ENCODE data around the gene GPC6. TPM values are rescaled to one million over a fixed set of nuclear protein-coding genes. Genes with fewer than 3 reads are reported as not detected.

GPC6 gene
- total and polyA plus RNA-seq, 9 of the 15 experiments (the other 6 are each of a cell fraction or from before 2014, with no cell fraction given) = under 0.01 to 0.20 (median 0.01) TPM; not detected in 4

- TF ChIP-seq ELK3 (CRISPR knock-in tag; IDR thresholded peaks at IDR 0.05) = no peak
Measured at GRCh38 chr13:93406136-93406535, 179.5 kb downstream of the GPC6 start (continued).

GRCh38 chr13:93407551-93407950 is 180.9 kb downstream of the GPC6 start:
- no peaks in the 10 kb centered on the region for H4K20me1 ChIP-seq (replicated peaks; ENCODE audit: control insufficient read depth, insufficient read depth, low read length)
- DNase-seq (ENCODE audit: extremely low read depth in 1 of 4, low spot score in 3 of 4) = no peak
- POLR2A ChIA-PET = no interaction called here
- no peaks in the 10 kb centered on the region for H3K27me3 ChIP-seq (ENCODE audit: control insufficient read depth in 2 of 2, insufficient read depth in 2 of 2, low read length in 2 of 2)
- H3K4me3 ChIP-seq = no peak overlapping the region
- H3K27ac ChIP-seq (ENCODE audit: extremely low read depth, low read depth, low read length) = no peak overlapping the region
- H3K4me1 ChIP-seq (replicated peaks in 1 of 2; ENCODE audit: control insufficient read depth in 2 of 2, insufficient read depth in 2 of 2, low read length in 2 of 2) = no peaks in the 10 kb centered on the region
- in situ Hi-C loops (cut with MboI) = loop anchor here (25.0 kb wide), 1 partner anchor 670 kb away; no protein-coding TSS in a partner anchor
- no peaks in the 10 kb centered on the region for H3K9me3 ChIP-seq (replicated peaks; ENCODE audit: control insufficient read depth, insufficient read depth, low read depth, low read length)
- no peaks in the 10 kb centered on the region for H3K36me3 ChIP-seq (ENCODE audit: control insufficient read depth, insufficient read depth, low read length)
- no peak overlapping the region for H3K4me2 ChIP-seq (ENCODE audit: insufficient read depth, low read length)
- no peak for ATAC-seq
- intact Hi-C loops (cut with micrococcal nuclease) = no loop called here
- H3K79me2 ChIP-seq (ENCODE audit: control insufficient read depth, insufficient read depth, low read length) = no peaks in the 10 kb centered on the region
- FAIRE-seq = no peak
- no peak overlapping the region for H2AFZ ChIP-seq (ENCODE audit: low read depth, low read length)
- CTCF ChIA-PET (ENCODE audit: low intra/inter-chr PET ratio) = no interaction called here
- TF ChIP-seq STAT6 (CRISPR knock-in tag; IDR thresholded peaks at IDR 0.05) = no peak
- no peak for TF ChIP-seq TGIF2 (CRISPR knock-in tag; IDR thresholded peaks at IDR 0.05)
- TF ChIP-seq HMGN3 (IDR thresholded peaks at IDR 0.05; ENCODE audit: borderline replicate concordance, extremely low read depth, insufficient read length, low read depth, low read length) = no peak
- no peak for TF ChIP-seq HLTF (IDR thresholded peaks at IDR 0.05)
- no peak for TF ChIP-seq MAFK (IDR thresholded peaks at IDR 0.05; ENCODE audit: low read length)
- TF ChIP-seq ARID3A (IDR thresholded peaks at IDR 0.05; ENCODE audit: borderline replicate concordance, low read depth, low read length) = no peak
- TF ChIP-seq RBBP5 (IDR thresholded peaks at IDR 0.05; ENCODE audit: borderline replicate concordance, insufficient read depth, low read length, poor library complexity, severe bottlenecking) = no peak
- no peak for TF ChIP-seq SMARCB1 (IDR thresholded peaks at IDR 0.05; ENCODE audit: insufficient read length, low read depth)
- no TSS peak for BruUV-seq (replicated peaks)
- no peak overlapping the region for H3K9ac ChIP-seq (ENCODE audit: insufficient read depth in 1 of 2, low read depth in 2 of 2, low read length in 2 of 2)
- no peaks in the 10 kb centered on the region for H3K9me1 ChIP-seq (ENCODE audit: control insufficient read depth, insufficient read depth, low read length)
